Hepatocyte (in vitro differentiated cells): ENCODE results near the gene ARPIN. TPM values are rescaled to one million over a fixed set of nuclear protein-coding genes. Genes with fewer than 3 reads are reported as not detected.
"Not testable (repeated sequence)": the region's sequence is repeated elsewhere in the genome, so short reads cannot be mapped to it uniquely, and the experiment has no call there.

Experiments used
- DNase-seq: peaks from one replicate; pipeline ENCODE4 v3.0.0-alpha.2; 2016; ENCODE audit warnings: low spot score
- H2AFZ ChIP-seq: fragments of 200-600 bp; sonication (generic); 2 replicates; pipeline ENCODE4 v1.6.0; 2016; ENCODE audit warnings: antibody characterized with exemption, mild to moderate bottlenecking
- H3K27ac ChIP-seq: fragments of 200-600 bp; sonication (generic); 2 replicates; pipeline ENCODE4 v1.5.1; 2016; ENCODE audit warnings: mild to moderate bottlenecking
- H3K27me3 ChIP-seq: fragments of 200-600 bp; sonication (generic); 2 replicates; pipeline ENCODE4 v1.6.1; 2016
- H3K36me3 ChIP-seq: fragments of 200-600 bp; sonication (generic); replicated peaks from 2 replicates; pipeline ENCODE4 v1.5.1; 2016; ENCODE audit warnings: low read depth; ENCODE audit not compliant: insufficient read depth
- H3K4me1 ChIP-seq: fragments of 200-600 bp; sonication (generic); 2 replicates; pipeline ENCODE4 v1.5.1; 2016; ENCODE audit warnings: mild to moderate bottlenecking, moderate library complexity; ENCODE audit not compliant: insufficient read depth
- H3K4me2 ChIP-seq: fragments of 200-600 bp; sonication (generic); 2 replicates; pipeline ENCODE4 v1.6.0; 2016
- H3K4me3 ChIP-seq: fragments of 200-600 bp; sonication (generic); 2 replicates; pipeline ENCODE4 v1.5.1; 2016; ENCODE audit warnings: mild to moderate bottlenecking
- H3K79me2 ChIP-seq: fragments of 200-600 bp; sonication (generic); 2 replicates; pipeline ENCODE4 v1.6.0; 2017; ENCODE audit warnings: mild to moderate bottlenecking
- H3K9me2 ChIP-seq: fragments of 200-600 bp; sonication (generic); replicated peaks from 2 replicates; pipeline ENCODE4 v1.6.0; 2017; ENCODE audit warnings: mild to moderate bottlenecking; ENCODE audit not compliant: insufficient read depth
- H3K9me3 ChIP-seq: fragments of 200-600 bp; sonication (generic); 2 replicates; pipeline ENCODE4 v1.5.1; 2016; ENCODE audit warnings: low read depth, mild to moderate bottlenecking
- H4K20me1 ChIP-seq: fragments of 200-600 bp; sonication (generic); 2 replicates; pipeline ENCODE4 v1.6.0; 2016; ENCODE audit warnings: mild to moderate bottlenecking; ENCODE audit not compliant: insufficient read depth, poor library complexity, severe bottlenecking
- EZH2 ChIP-seq: fragments of 200-600 bp; sonication (generic); IDR thresholded peaks from 2 replicates; pipeline ENCODE4 v1.6.1; 2016; ENCODE audit warnings: antibody characterized with exemption, mild to moderate bottlenecking, borderline replicate concordance
- EZH2phosphoT487 ChIP-seq: fragments of 200-600 bp; sonication (generic); IDR thresholded peaks from one replicate; pipeline ENCODE4 v1.6.1; 2018; ENCODE audit warnings: antibody characterized with exemption, mild to moderate bottlenecking, low read depth, moderate library complexity; ENCODE audit not compliant: unreplicated experiment, severe bottlenecking
- WGBS: methylation state at CpG from one replicate; pipeline ENCODE4 v1.1.6; 2016; ENCODE audit warnings: low lambda C conversion rate; ENCODE audit errors: missing lambda C conversion rate; 5-methylcytosine and 5-hydroxymethylcytosine counted together
- polyA plus RNA-seq: library from polyadenylated mRNA; unstranded; fragments of >200 nt; fragmentation: Nextera tagmentation; extraction: Ambion mirVana; gene quantifications from 2 replicates; pipeline ENCODE4 v1.2.1, GENCODE V29; 2016
- total RNA-seq: library from RNA; depleted of rRNA; stranded (reverse); fragments of >200 nt; gene quantifications from 2 replicates; pipeline ENCODE4 v1.2.3, GENCODE V29; 2014
- TF ChIP-seq, protein P1 (sequence below): fragments of 200-600 bp; sonication (generic); IDR thresholded peaks from 2 replicates; pipeline ENCODE4 v1.5.1; 2016; ENCODE audit warnings: antibody characterized with exemption, mild to moderate bottlenecking; ENCODE audit not compliant: poor library complexity

Gene ARPIN
- total and polyA plus RNA-seq, 2 experiments from 2014 or later: 3.8 to 6.8 TPM

DNA sequence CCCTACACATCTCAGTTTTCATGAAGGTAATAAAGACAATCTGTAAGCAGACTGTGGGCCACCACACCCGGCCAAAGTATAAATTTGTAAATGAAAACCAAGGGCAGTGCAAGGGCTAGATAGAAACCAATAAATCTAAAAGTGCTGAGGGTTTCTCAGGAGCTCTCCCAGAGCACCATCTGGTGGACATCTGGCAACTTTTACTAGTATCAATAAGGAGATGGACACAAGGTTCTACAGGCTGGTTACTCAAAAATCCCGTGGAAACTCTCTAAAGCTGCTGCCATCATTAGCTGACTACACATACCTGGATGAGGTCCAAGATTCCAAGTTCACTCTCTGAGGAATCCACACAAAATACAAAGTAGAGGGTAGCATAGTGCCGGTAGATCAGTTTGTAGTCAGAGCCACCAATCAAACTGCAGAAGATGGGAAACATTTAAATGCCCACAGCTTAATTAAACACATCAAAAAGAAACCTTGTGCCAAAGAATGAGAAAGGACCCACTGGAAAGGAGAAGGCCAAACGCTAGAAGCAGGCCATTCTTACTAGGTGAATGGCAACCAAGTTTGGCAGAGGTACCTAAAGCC, 24.4 kb downstream of the ARPIN start:
- Histone ChIP-seq H3K27ac (no peak overlapping the region), H2AFZ (no peak overlapping the region), H3K36me3 (no peaks in the 10 kb centered on the region), H3K9me2 (no peaks in the 10 kb centered on the region), H3K4me3 (no peak overlapping the region), H4K20me1 (no peaks in the 10 kb centered on the region), H3K9me3 (no peaks in the 10 kb centered on the region), H3K27me3 (no peaks in the 10 kb centered on the region), H3K4me2 (no peak overlapping the region), H3K4me1 (peaks cover 5% of the 10 kb centered on the region), H3K79me2 (peaks cover 27% of the 10 kb centered on the region)
- 65% methylated on average over 4 of the region's 4 CpGs for WGBS
- DNase-seq: peak; percentile 62
- TF ChIP-seq EZH2 (no peak), EZH2phosphoT487 (no peak)
- TF ChIP-seq, protein P1, sequence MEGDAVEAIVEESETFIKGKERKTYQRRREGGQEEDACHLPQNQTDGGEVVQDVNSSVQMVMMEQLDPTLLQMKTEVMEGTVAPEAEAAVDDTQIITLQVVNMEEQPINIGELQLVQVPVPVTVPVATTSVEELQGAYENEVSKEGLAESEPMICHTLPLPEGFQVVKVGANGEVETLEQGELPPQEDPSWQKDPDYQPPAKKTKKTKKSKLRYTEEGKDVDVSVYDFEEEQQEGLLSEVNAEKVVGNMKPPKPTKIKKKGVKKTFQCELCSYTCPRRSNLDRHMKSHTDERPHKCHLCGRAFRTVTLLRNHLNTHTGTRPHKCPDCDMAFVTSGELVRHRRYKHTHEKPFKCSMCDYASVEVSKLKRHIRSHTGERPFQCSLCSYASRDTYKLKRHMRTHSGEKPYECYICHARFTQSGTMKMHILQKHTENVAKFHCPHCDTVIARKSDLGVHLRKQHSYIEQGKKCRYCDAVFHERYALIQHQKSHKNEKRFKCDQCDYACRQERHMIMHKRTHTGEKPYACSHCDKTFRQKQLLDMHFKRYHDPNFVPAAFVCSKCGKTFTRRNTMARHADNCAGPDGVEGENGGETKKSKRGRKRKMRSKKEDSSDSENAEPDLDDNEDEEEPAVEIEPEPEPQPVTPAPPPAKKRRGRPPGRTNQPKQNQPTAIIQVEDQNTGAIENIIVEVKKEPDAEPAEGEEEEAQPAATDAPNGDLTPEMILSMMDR: peak; percentile 56

DNA sequence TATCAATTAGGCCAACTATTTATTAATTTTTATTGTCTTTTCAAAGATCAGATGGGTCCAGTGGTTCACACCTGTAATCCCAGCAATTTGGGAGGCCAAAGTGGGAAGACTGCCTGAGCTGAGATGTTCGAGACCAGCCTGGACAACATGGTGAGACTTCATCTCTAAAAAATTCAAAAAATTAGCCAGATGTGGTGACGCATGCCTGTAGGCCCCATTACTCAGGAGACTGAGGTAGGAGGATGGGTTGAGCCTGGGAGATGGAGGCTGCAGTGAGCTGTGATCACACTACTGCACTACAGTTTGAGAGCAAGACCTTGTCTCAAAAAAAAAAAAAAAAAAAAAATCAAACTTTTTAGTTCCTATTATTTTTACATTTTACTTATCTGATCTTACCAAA, 27.1 kb downstream of the ARPIN start:
- Histone ChIP-seq H3K4me3 (no peak overlapping the region), H3K79me2 (peaks cover 2% of the 10 kb centered on the region), H3K9me2 (no peaks in the 10 kb centered on the region), H3K4me1 (no peaks in the 10 kb centered on the region), H4K20me1 (peaks cover 3% of the 10 kb centered on the region), H3K27ac (no peak overlapping the region), H3K4me2 (no peak overlapping the region), H2AFZ (no peak overlapping the region), H3K9me3 (no peaks in the 10 kb centered on the region), H3K36me3 (no peaks in the 10 kb centered on the region), H3K27me3 (no peaks in the 10 kb centered on the region)
- WGBS: 89% methylated on average over 2 of the region's 2 CpGs
- no peak for DNase-seq
- TF ChIP-seq EZH2: no peak
- TF ChIP-seq EZH2phosphoT487: no peak
- TF ChIP-seq, protein P1: no peak

DNA sequence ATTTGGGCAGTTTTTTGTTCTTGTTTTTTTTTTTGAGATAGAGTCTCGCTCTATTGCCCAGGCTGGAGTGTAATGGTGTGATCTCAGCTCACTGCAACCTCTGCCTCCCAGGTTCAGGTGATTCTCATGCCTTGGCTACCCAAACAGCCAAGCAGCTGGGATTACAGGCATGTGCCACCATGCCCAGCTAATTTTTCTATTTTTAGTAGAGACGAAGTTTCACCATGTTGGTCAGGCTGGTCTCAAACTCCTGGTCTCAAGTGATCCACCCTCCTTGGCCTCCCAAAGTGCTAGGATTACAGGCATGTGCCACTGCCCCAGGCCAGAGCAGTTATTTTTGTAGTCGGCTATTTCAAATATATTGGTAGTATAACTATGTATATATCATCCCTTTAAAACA, 27.6 kb downstream of the ARPIN start:
- not testable (repeated sequence) for H3K36me3 ChIP-seq, DNase-seq, H3K4me1 ChIP-seq, H3K9me2 ChIP-seq, H3K9me3 ChIP-seq, H3K27ac ChIP-seq, H3K4me2 ChIP-seq, H3K4me3 ChIP-seq, H3K27me3 ChIP-seq, H4K20me1 ChIP-seq, H2AFZ ChIP-seq, H3K79me2 ChIP-seq
- WGBS: 67% methylated on average over 3 of the region's 3 CpGs

DNA sequence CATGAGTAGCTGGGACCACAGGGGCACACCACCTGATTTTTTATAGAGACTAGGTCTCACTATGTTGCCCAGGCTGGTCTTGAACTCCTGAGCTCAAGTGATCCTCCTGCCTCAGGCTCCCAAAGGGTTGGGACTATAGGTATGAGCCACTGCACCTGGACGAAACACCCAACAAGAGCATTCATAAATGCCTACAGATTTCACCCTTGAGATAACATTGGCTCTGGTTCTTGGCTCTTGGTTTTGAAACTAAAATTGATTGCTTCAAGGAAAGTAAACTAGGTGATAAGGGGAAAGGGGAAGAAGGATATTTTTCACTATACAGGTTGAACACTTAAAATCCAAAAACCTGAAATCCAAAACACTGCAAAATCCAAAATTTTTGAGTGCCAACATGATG, 29.2 kb downstream of the ARPIN start:
- no peak for TF ChIP-seq EZH2phosphoT487
- TF ChIP-seq, protein P1: no peak
- no peak overlapping the region for H2AFZ ChIP-seq
- H3K9me3 ChIP-seq: no peaks in the 10 kb centered on the region
- H3K4me2 ChIP-seq: no peak overlapping the region
- H3K4me3 ChIP-seq: no peak overlapping the region
- 96% methylated on average over 1 of the region's 1 CpG for WGBS
- no peak for DNase-seq
- H3K36me3 ChIP-seq: no peaks in the 10 kb centered on the region
- H4K20me1 ChIP-seq: peaks cover 3% of the 10 kb centered on the region
- H3K79me2 ChIP-seq: no peaks in the 10 kb centered on the region
- H3K4me1 ChIP-seq: no peaks in the 10 kb centered on the region
- no peak overlapping the region for H3K27ac ChIP-seq
- H3K27me3 ChIP-seq: no peaks in the 10 kb centered on the region
- H3K9me2 ChIP-seq: no peaks in the 10 kb centered on the region
